H1 (cell line): Measurements from ENCODE around the gene SSNA1. TPM values are rescaled to one million over a fixed set of nuclear protein-coding genes. Genes with fewer than 3 reads are reported as not detected.

Source experiments
- CTCF ChIA-PET: fragments of 300-600 bp; sonication (Branson Sonifier 250); formaldehyde crosslinking; loops from one replicate; lab custom pipeline; 2021; ENCODE audit not compliant: partially characterized antibody; lab: Charles Lee
- POLR2A ChIA-PET: fragments of 300-600 bp; sonication (Branson Sonifier 250); formaldehyde crosslinking; loops from one replicate; lab custom pipeline; 2021; ENCODE audit warnings: inconsistent platforms; ENCODE audit not compliant: partially characterized antibody; lab: Charles Lee
- DNase-seq, 2 experiments: peaks; one replicate each; pipeline versions ENCODE4 v3.0.0 to v3.0.0-alpha.2; 2010 to 2022; ENCODE audit warnings: low spot score in 2 of 2, low read depth in 1 of 2, mixed read lengths in 1 of 2
- FAIRE-seq: peaks from 2 replicates; lab custom pipeline; 2011; peaks lifted over from hg19 to GRCh38; lab: Jason Lieb, UNC
- H2AFZ ChIP-seq: 2 replicates; pipeline ENCODE4 v1.8.1; 2012; ENCODE audit warnings: low read length, inconsistent platforms
- H2AK5ac ChIP-seq: 2 replicates; pipeline ENCODE4 v1.6.1; 2013; ENCODE audit warnings: low read depth, low read length
- H2BK120ac ChIP-seq: replicated peaks from 2 replicates; pipeline ENCODE3; 2013; ENCODE audit warnings: low read depth, low read length, inconsistent platforms
- H2BK12ac ChIP-seq: 2 replicates; pipeline ENCODE4 v1.6.1; 2013; ENCODE audit warnings: low read depth, low read length
- H2BK15ac ChIP-seq: 2 replicates; pipeline ENCODE4 v1.6.1; 2013; ENCODE audit warnings: low read length
- H2BK20ac ChIP-seq: 2 replicates; pipeline ENCODE4 v1.6.1; 2013; ENCODE audit warnings: low read length
- H2BK5ac ChIP-seq: 2 replicates; pipeline ENCODE4 v1.6.1; 2013; ENCODE audit warnings: low read depth, low read length
- H3K14ac ChIP-seq: 2 replicates; pipeline ENCODE4 v1.6.1; 2013; ENCODE audit warnings: inconsistent platforms; ENCODE audit not compliant: insufficient read length
- H3K18ac ChIP-seq: 2 replicates; pipeline ENCODE4 v1.6.1; 2013; ENCODE audit warnings: low read length; ENCODE audit errors: extremely low read depth
- H3K23ac ChIP-seq: 2 replicates; pipeline ENCODE4 v1.6.1; 2013; ENCODE audit warnings: inconsistent platforms; ENCODE audit not compliant: insufficient read length
- H3K23me2 ChIP-seq: 2 replicates; pipeline ENCODE4 v1.6.1; 2013; ENCODE audit warnings: low read depth, low read length
- H3K27ac ChIP-seq: 2 replicates; pipeline ENCODE4 v1.6.1; 2011; ENCODE audit warnings: low read depth, low read length, inconsistent platforms
- H3K27me3 ChIP-seq, 4 experiments: replicated peaks in 1 of 4; 1 replicate in 1 of 4; 2 replicates in 3 of 4; pipeline versions ENCODE4 v1.6.1 to v1.8.1; 2011 to 2013; ENCODE audit warnings: low read length in 3 of 4, mild to moderate bottlenecking in 3 of 4, inconsistent platforms in 2 of 4, mixed read lengths in 2 of 4, moderate library complexity in 1 of 4; ENCODE audit not compliant: control insufficient read depth in 3 of 4, insufficient read depth in 3 of 4; ENCODE audit errors: extremely low read depth in 1 of 4
- H3K36me3 ChIP-seq, 4 experiments: 2 replicates each; pipeline versions ENCODE4 v1.6.1 to v1.8.1; 2011 to 2013; ENCODE audit warnings: mild to moderate bottlenecking in 4 of 4, low read length in 3 of 4, moderate library complexity in 2 of 4, control low read depth in 1 of 4, inconsistent platforms in 1 of 4; ENCODE audit not compliant: insufficient read depth in 4 of 4, control insufficient read depth in 2 of 4
- H3K4ac ChIP-seq: replicated peaks from 2 replicates; pipeline ENCODE3; 2013; ENCODE audit warnings: low read length, low read depth, mixed read lengths, inconsistent platforms; ENCODE audit not compliant: insufficient read length
- H3K4me1 ChIP-seq, 4 experiments: replicated peaks in 1 of 4; 1 replicate in 1 of 4; 2 replicates in 3 of 4; pipeline versions ENCODE4 v1.6.1 to v1.8.1; 2011 to 2013; ENCODE audit warnings: low read length in 3 of 4, inconsistent platforms in 2 of 4, mixed read lengths in 1 of 4; ENCODE audit not compliant: insufficient read depth in 4 of 4, control insufficient read depth in 3 of 4
- H3K4me2 ChIP-seq, 2 experiments: 2 replicates each; pipeline versions ENCODE4 v1.6.1 to v1.8.1; 2011 to 2013; ENCODE audit warnings: low read depth in 2 of 2, low read length in 2 of 2, control low read depth in 1 of 2, inconsistent platforms in 1 of 2, mild to moderate bottlenecking in 1 of 2; ENCODE audit not compliant: insufficient read depth in 1 of 2
- H3K4me3 ChIP-seq, 4 experiments: fragments of 200-600, 300-600 bp in 1 of 4; sonication (generic), shearing (Covaris generic), sonication (Bioruptor Twin) in 1 of 4; 2 replicates each; pipeline versions ENCODE4 v1.5.1 to v1.8.1; 2011 to 2016; ENCODE audit warnings: low read length in 4 of 4, low read depth in 3 of 4, control low read depth in 2 of 4, inconsistent platforms in 2 of 4, mild to moderate bottlenecking in 2 of 4, mixed read lengths in 1 of 4, moderate library complexity in 1 of 4; ENCODE audit not compliant: insufficient read depth in 2 of 4; ENCODE audit errors: extremely low read depth in 1 of 4
- H3K56ac ChIP-seq: replicated peaks from 2 replicates; pipeline ENCODE3; 2013; ENCODE audit warnings: low read depth, mild to moderate bottlenecking, mixed read lengths, low read length, inconsistent platforms; ENCODE audit not compliant: insufficient read length
- H3K79me1 ChIP-seq: 2 replicates; pipeline ENCODE4 v1.6.1; 2013; ENCODE audit warnings: low read depth, low read length, control low read depth
- H3K79me2 ChIP-seq, 2 experiments: 2 replicates each; pipeline versions ENCODE4 v1.6.1 to v1.8.1; 2012 to 2013; ENCODE audit warnings: low read length in 2 of 2, mild to moderate bottlenecking in 2 of 2, inconsistent platforms in 1 of 2; ENCODE audit not compliant: insufficient read depth in 2 of 2, control insufficient read depth in 1 of 2
- H3K9ac ChIP-seq, 4 experiments: replicated peaks in 1 of 4; 1 replicate in 1 of 4; 2 replicates in 3 of 4; pipeline versions ENCODE4 v1.6.1 to v1.8.1; 2011 to 2013; ENCODE audit warnings: low read depth in 3 of 4, low read length in 3 of 4, control low read depth in 2 of 4, mild to moderate bottlenecking in 2 of 4, moderate library complexity in 2 of 4, inconsistent platforms in 1 of 4; ENCODE audit errors: extremely low read depth in 1 of 4
- H3K9me3 ChIP-seq, 2 experiments: 2 replicates each; pipeline versions ENCODE4 v1.6.1 to v1.8.1; 2012 to 2013; ENCODE audit warnings: mild to moderate bottlenecking in 2 of 2, moderate library complexity in 2 of 2, control low read depth in 1 of 2, inconsistent platforms in 1 of 2, low read depth in 1 of 2, low read length in 1 of 2, mixed read lengths in 1 of 2; ENCODE audit not compliant: insufficient read depth in 2 of 2
- H4K20me1 ChIP-seq, 2 experiments: replicated peaks in 1 of 2; 2 replicates each; pipeline versions ENCODE3 to v1.8.1; 2011 to 2013; ENCODE audit warnings: inconsistent platforms in 2 of 2, low read length in 2 of 2, mild to moderate bottlenecking in 1 of 2; ENCODE audit not compliant: insufficient read depth in 2 of 2, control insufficient read depth in 1 of 2
- H4K5ac ChIP-seq: 2 replicates; pipeline ENCODE4 v1.6.1; 2013; ENCODE audit warnings: low read length, low read depth, mixed read lengths, inconsistent platforms; ENCODE audit not compliant: insufficient read length
- H4K8ac ChIP-seq: 2 replicates; pipeline ENCODE4 v1.8.0; 2013; ENCODE audit warnings: mild to moderate bottlenecking, moderate library complexity, low read length, inconsistent platforms; ENCODE audit not compliant: insufficient read depth; ENCODE audit errors: extremely low read depth
- H4K91ac ChIP-seq: replicated peaks from 2 replicates; pipeline ENCODE3; 2013; ENCODE audit warnings: low read length, mixed read lengths, inconsistent platforms; ENCODE audit not compliant: insufficient read length
- ATF2 ChIP-seq: IDR thresholded peaks from 2 replicates; pipeline ENCODE4 v1.6.1; 2012; ENCODE audit warnings: low read length, inconsistent platforms
- CBX5 ChIP-seq: fragments of 300-800, 300-1000 bp; sonication (generic); IDR thresholded peaks from 2 replicates; pipeline ENCODE4 v1.7.1; 2016; ENCODE audit warnings: antibody characterized with exemption, low read length, low read depth
- CEBPB ChIP-seq: IDR thresholded peaks from 2 replicates; pipeline ENCODE4 v1.6.1; 2012; ENCODE audit warnings: low read depth, low read length
- CREB1 ChIP-seq: IDR thresholded peaks from 2 replicates; pipeline ENCODE4 v1.6.1; 2012; ENCODE audit warnings: inconsistent platforms
- CTBP2 ChIP-seq: IDR thresholded peaks from 2 replicates; pipeline ENCODE4 v1.7.0; 2011; ENCODE audit warnings: borderline replicate concordance, mild to moderate bottlenecking, moderate library complexity, mixed read lengths, low read length; ENCODE audit not compliant: insufficient read depth, insufficient read length
- EZH2 ChIP-seq: fragments of 200-600 bp; sonication (generic); IDR thresholded peaks from 2 replicates; pipeline ENCODE4 v1.7.1; 2012; ENCODE audit warnings: low read depth, mild to moderate bottlenecking, moderate library complexity, low read length, inconsistent platforms; ENCODE audit not compliant: severe bottlenecking
- POLR2A ChIP-seq, 2 experiments: IDR thresholded peaks; 1 replicate in 1 of 2; 2 replicates in 1 of 2; pipeline ENCODE4 v1.6.1; 2011; ENCODE audit warnings: low read depth in 2 of 2, low read length in 2 of 2, mild to moderate bottlenecking in 2 of 2; ENCODE audit errors: control extremely low read depth in 1 of 2
- RFX5 ChIP-seq: IDR thresholded peaks from 2 replicates; pipeline ENCODE4 v1.6.1; 2011; ENCODE audit warnings: low read depth, low read length, improper control_type of control experiment, borderline replicate concordance
- SUZ12 ChIP-seq: fragments of 200-600 bp; sonication (generic); IDR thresholded peaks from 2 replicates; pipeline ENCODE4 v1.6.1; 2012; ENCODE audit warnings: mild to moderate bottlenecking, inconsistent platforms, low read length, moderate library complexity, mixed read lengths
- USF2 ChIP-seq: IDR thresholded peaks from 2 replicates; pipeline ENCODE4 v1.6.1; 2011; ENCODE audit warnings: low read length, improper control_type of control experiment
- YY1 ChIP-seq: IDR thresholded peaks from 2 replicates; pipeline ENCODE4 v1.6.1; 2011; ENCODE audit warnings: low read depth, mild to moderate bottlenecking, low read length
- WGBS, 2 experiments: shearing (Covaris generic) in 1 of 2; methylation state at CpG; one replicate each; pipeline versions ENCODE4 v1.1.6 to v1.1.7; 2013 to 2015; ENCODE audit warnings: low lambda C conversion rate in 2 of 2, mixed read lengths in 2 of 2, inconsistent platforms in 1 of 2, low coverage in 1 of 2, missing lambda C conversion rate in 1 of 2; ENCODE audit not compliant: insufficient replicate concordance in 2 of 2, insufficient coverage in 1 of 2, insufficient read length in 1 of 2; ENCODE audit errors: extremely low coverage in 1 of 2, missing lambda C conversion rate in 1 of 2; 5-methylcytosine and 5-hydroxymethylcytosine counted together
- polyA plus RNA-seq, 7 experiments: library from polyadenylated mRNA; depleted of rRNA in 3 of 7; stranded (reverse) in 5 of 7; unstranded in 2 of 7; fragments of >200 nt in 5 of 7; fragments of 200-250 nt in 2 of 7; gene quantifications; 1 replicate in 5 of 7; 2 replicates in 1 of 7; 4 replicates in 1 of 7; pipeline versions ENCODE4 v1.2.1 to v1.2.3, GENCODE V29; 2011 to 2013; ENCODE audit warnings: missing spikeins in 2 of 7, mixed read lengths in 2 of 7
- total RNA-seq: library from RNA; stranded (reverse); fragmentation: NEBNext Ultra II Directional; extraction: Animal tissue kit (Norgen Biotek cat#: 25700); gene quantifications from 2 replicates; pipeline ENCODE4 v1.2.1, GENCODE V29; 2021

SSNA1 gene
- total and polyA plus RNA-seq, 2 of the 8 experiments (the other 6 are each of a cell fraction or from before 2014, with no cell fraction given), result 87.3 to 157 TPM

- Histone ChIP-seq H3K23ac (no peak overlapping the region), H3K9me3 (no peaks in the 10 kb centered on the region), H3K27ac (peak overlapping the region; percentile 19; the same call in 1 of the 2 replicates), H4K91ac (no peak overlapping the region), H2BK5ac (peak overlapping the region; percentile 60; the same call in 1 of the 2 replicates), H3K9ac (peak overlapping the region in 1 of 4 experiments; percentile 22; a peak in 1 of 7 replicates), H2BK120ac (no peak overlapping the region), H3K4me3 (no peak overlapping the region), H3K79me2 (peaks cover 0 to 24% of the 10 kb centered on the region in 2 experiments; a peak in 1 of 4 replicates), H3K18ac (no peak overlapping the region; the same call in 1 of the 2 replicates), H4K8ac (no peak overlapping the region), H2AFZ (no peak overlapping the region), H3K4me2 (no peak overlapping the region), H3K36me3 (peaks cover 0 to 2% (median under 1%) of the 10 kb centered on the region in 4 experiments; a peak in 2 of 8 replicates), H2AK5ac (no peak overlapping the region), H3K4ac (no peak overlapping the region), H4K20me1 (peaks cover 13 to 32% of the 10 kb centered on the region in 2 experiments), H3K23me2 (peaks cover 3% of the 10 kb centered on the region; the same call in 1 of the 2 replicates), H3K79me1 (peaks cover 22% of the 10 kb centered on the region), H3K27me3 (no peaks in the 10 kb centered on the region), H2BK15ac (no peak overlapping the region), H3K56ac (no peak overlapping the region), H2BK12ac (no peak overlapping the region), H3K4me1 (peaks cover 0 to 24% (median 14%) of the 10 kb centered on the region in 4 experiments; a peak in 6 of 7 replicates), H3K14ac (no peak overlapping the region), H4K5ac (no peak overlapping the region), H2BK20ac (no peak overlapping the region)
- FAIRE-seq, result no peak
- DNase-seq, result no peak
- POLR2A ChIA-PET, result interaction anchor here (0.8 to 11.0 kb wide), 10 partner anchors 12 to 67 kb away, joined by 3 to 107 read pairs (median 6); partner anchors contain the start of genes LRRC26, NDOR1 and TMEM203
- CTCF ChIA-PET, result interaction anchor here (0.6 to 14.0 kb wide), 14 partner anchors 8 to 77 kb away, joined by 3 to 204 read pairs (median 4); partner anchors contain the start of genes CYSRT1, LRRC26, NDOR1 and RNF208
- WGBS, 2 experiments, result 82% methylated on average over 10 of the region's 10 CpGs; no CpG with 5 or more reads in 1 of the 2 experiments
- TF ChIP-seq ATF2 (no peak), YY1 (no peak), RFX5 (no peak), EZH2 (no peak), CREB1 (no peak), CEBPB (no peak), POLR2A (IDR thresholded peaks at IDR 0.05; ENCODE audit: control extremely low read depth in 1 of 2, low read depth in 2 of 2, low read length in 2 of 2) (no peak), CTBP2 (no peak), SUZ12 (no peak), USF2 (no peak), CBX5 (no peak)
Observed at GRCh38 chr9:137194909-137195308, 6.4 kb downstream of the SSNA1 start.
